GM18502 (cell line): ENCODE data around the gene MAP7.
"Not testable (repeated sequence)": the region's sequence is repeated elsewhere in the genome, so short reads cannot be mapped to it uniquely, and the experiment has no call there.

Experiments used
- ATAC-seq: cut with Tn5 transposase; IDR thresholded peaks from one replicate; pipeline ENCODE4 v1.9.1; 2021; ENCODE audit warnings: mild to moderate bottlenecking; ENCODE audit not compliant: unreplicated experiment, poor library complexity

MAP7 gene

DNA sequence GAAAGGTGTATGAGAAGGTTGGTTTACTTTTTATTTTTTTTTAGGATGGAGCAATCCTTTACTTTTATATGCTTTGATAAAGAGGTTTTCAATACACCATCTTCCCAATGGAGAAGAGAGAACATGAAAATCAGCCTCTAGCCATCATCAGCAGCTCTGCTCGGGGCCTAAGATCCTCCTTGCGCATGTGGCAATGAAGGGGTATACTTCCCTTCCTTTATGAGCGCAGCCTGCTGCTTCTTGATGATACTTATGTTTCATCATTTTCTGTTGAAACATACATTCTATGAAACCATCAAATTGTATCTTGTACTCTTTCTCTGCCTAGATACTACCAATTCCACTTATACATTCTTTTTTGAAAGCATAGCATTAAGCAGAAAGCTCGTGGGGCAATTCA, 74.5 kb downstream of the MAP7 start:
- ATAC-seq, result no peak

DNA sequence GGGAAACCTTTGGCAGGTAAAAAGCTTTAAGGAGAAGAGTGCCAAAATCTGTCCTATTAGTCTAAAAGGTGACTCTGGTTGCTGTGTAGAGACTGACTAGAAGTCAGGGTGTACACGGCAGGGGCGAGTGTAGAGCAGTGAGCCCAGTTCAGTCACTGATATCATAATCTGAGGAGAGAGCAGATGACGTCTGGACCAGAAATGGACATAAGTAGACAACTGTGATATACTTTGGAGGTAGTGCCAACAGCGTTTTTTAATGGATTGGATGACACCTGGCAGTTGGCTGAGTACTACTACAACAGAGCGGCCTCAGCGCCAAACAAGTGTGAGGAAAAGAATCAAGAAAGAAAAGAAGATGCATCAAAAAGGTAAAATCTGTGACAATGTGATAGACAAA, 76.0 kb downstream of the MAP7 start:
- no peak for ATAC-seq

GRCh38 chr6:136471922-136472321, 78.3 kb downstream of the MAP7 start:
- ATAC-seq, result no peak

- no peak for ATAC-seq
These were observed 78.8 kb downstream of the MAP7 start for GRCh38 chr6:136471372-136471771.

DNA sequence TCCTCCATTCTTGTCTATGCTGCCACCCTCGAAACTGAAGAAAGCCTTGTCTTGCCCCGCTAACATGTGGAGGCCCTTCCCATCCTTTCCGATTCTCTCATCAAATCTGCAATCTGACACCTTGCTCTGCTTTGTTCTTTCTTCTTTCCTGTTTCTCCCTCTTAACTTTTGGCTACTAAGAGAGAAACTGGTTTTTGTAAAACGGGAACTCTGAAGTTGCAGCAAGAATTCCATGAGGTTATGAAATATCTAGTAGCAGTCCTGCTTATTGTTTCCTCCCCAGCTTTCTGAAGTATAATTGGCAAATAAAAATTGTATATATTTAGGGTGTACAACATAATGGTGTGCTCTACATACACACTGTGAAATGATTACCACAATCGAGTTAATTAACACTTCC, 80.2 kb downstream of the MAP7 start:
- ATAC-seq, result no peak

DNA sequence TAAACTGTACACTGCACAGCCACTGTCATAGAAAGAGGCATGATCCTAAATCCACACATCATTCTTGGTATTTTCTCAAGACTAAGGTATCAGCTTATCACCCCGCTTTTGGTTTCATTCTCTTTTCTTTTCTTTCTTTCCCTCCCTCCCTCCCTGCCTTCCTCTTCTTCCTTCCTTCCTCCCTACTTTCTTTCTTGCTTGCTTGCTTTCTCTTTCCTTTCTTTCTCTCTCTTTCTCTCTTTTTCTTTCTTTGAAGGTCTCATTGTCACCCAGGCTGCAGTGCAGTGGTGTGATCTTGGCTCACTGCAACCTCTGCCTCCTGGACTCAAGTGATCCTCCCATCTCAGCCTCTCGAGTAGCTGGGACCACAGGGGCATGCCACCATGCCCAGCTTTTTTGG, 81.1 kb downstream of the MAP7 start:
- ATAC-seq, result no peak

GRCh38 chr6:136468711-136469110, 81.5 kb downstream of the MAP7 start:
- ATAC-seq, result no peak

- ATAC-seq, result no peak
These were observed 83.0 kb downstream of the MAP7 start for GRCh38 chr6:136467186-136467585.

- no peak for ATAC-seq
These were observed 83.4 kb downstream of the MAP7 start for GRCh38 chr6:136466777-136467176.

GRCh38 chr6:136465766-136466303, 84.4 kb downstream of the MAP7 start:
- no peak for ATAC-seq

- no peak for ATAC-seq
These were observed 85.3 kb downstream of the MAP7 start for GRCh38 chr6:136464874-136465273.

DNA sequence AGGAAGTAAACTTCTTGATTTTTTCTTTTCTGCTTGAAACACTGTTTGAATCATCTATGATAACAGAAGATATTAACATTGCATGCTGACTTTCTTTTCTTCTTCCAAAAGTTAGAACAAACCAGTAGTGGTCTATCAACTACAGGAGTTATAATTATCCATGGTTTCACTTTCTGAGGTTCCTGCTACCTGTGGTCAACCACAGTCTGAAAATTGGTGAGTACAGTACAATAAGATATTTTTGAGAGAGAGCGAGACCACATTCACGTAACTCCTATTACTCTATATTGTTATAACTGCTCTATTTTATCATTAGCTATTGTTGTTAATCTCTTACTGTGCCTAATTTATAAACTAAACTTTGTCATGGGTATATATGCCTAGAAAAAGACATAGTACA, 86.1 kb downstream of the MAP7 start:
- ATAC-seq, result peak; percentile 73

- ATAC-seq, result no peak
These were observed 86.5 kb downstream of the MAP7 start for GRCh38 chr6:136463743-136464142.

DNA sequence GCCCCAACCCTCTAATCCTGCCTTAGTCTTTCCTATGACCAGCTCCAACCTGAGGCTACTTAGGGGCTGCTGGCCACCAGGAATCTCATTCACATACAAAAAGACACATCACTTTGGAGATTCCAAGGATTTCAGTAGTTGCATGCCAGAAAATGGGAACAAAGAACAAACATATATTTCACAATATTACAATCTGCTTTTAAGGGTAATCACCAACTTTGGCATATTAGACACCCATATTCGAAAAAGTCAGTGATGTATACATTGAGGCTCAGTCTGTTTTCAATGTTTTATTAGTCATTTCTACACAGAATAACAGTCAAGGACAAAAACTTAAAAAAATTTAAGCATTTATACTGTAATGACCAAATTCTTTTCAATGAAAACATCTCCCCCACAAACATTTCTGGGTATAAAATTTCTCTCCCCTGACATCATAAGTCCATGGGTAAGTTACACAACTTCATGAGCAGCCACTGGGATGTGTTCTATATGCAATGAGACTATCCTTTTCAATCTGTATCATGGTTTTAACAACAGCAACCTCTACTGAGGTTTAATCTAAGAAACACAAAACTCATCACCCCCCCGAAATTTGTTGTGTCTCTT, 103.5 kb downstream of the MAP7 start:
- ATAC-seq, result no peak

GRCh38 chr6:136446145-136446544, 104.1 kb downstream of the MAP7 start:
- ATAC-seq, result no peak

GRCh38 chr6:136445063-136445462, 105.2 kb downstream of the MAP7 start:
- no peak for ATAC-seq

GRCh38 chr6:136440203-136440602, 110.0 kb downstream of the MAP7 start:
- ATAC-seq, result no peak

DNA sequence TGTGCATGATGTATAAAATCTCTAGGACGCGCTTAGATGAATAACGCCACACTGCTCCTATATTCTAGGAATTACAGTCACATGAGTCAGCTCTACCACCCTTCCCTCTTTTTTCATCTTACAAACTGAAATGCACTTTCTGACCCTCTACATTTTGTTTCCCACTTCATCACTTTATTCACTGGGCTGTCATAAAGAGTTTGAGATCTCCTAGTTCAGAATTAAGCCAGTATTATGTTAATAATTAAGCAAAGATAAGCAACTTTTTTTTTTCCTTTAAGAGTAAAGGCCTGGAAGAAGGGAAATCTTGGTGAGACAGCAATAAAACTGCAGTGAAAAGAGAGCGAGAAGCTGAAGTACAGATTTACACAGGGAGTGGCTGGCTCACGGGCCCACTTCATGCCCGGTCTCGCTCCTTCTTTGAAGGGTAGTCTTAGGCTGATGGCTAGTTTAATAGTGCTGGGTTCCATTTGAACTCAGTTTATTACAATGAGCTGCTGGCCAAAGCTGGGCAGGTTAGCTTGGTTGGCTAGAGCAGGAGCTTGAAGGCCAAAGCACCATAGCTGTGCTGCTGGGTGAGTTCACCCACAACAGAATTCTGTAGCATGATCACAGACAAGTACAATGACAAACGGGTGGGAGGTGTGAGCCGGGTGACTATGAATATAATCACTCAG, 110.6 kb downstream of the MAP7 start:
- no peak for ATAC-seq

- no peak for ATAC-seq
These were observed 111.8 kb downstream of the MAP7 start for GRCh38 chr6:136438441-136438840.

DNA sequence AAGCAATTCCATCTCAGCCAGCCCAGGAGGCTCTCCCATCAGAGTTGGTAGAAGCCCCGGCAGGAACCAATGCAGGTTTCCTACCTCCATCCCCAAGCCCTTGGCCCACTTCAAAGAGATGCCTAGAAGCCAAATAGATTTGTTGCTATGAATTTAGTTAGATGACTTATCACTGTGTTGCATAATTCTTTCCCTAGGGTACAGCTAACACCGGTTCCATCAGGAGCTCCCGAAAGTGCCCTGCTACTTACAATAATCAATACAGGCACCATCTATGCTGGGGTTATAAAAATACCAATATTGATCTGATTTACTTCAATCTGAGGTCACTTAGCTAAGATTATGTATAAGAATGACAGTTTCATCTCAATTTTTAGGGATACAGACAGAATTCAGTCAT, 113.0 kb downstream of the MAP7 start:
- ATAC-seq, result no peak

DNA sequence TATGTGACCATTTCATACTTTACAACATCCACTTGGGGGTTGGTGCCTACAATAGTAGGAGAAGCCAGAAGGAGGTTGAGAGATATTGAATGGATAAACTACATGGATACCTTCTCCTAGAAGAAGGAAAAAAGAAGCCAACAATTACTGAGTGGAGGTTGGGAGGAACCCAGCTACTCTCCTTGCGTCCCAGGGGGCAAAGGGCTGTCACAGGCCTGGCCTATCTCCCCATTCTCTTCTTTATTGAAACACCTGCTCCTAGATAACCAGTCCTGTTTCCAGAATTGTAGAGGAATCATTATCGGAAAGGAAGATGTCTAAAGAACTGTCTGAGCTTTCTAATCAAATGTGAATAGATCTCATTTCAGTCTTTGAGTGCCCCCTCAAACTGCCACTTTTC, 115.1 kb downstream of the MAP7 start:
- ATAC-seq, result no peak

DNA sequence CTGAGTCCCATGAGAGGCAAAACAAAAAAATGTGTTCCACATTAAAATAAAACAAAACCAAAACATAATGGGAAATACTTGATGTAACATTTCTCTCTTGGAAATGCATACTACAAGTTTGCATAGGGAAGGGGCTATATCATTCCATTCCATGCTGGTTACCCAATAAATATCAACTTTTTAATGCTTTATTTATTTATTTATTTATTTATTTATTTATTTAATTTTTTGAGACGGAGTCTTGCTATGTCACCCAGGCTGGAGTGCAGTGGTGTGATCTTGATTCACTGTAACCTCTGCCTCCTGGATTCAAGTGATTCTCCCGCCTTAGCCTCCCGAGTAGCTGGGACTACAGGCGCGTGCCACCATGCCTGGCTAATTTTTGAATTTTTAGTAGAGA, 118.9 kb downstream of the MAP7 start:
- not testable (repeated sequence) for ATAC-seq
